ENCODE measurements around the gene EPN3.
A peak's percentile ranks its signal among the peaks of the same experiment; 100 is the strongest.

The EPN3 gene

DNA sequence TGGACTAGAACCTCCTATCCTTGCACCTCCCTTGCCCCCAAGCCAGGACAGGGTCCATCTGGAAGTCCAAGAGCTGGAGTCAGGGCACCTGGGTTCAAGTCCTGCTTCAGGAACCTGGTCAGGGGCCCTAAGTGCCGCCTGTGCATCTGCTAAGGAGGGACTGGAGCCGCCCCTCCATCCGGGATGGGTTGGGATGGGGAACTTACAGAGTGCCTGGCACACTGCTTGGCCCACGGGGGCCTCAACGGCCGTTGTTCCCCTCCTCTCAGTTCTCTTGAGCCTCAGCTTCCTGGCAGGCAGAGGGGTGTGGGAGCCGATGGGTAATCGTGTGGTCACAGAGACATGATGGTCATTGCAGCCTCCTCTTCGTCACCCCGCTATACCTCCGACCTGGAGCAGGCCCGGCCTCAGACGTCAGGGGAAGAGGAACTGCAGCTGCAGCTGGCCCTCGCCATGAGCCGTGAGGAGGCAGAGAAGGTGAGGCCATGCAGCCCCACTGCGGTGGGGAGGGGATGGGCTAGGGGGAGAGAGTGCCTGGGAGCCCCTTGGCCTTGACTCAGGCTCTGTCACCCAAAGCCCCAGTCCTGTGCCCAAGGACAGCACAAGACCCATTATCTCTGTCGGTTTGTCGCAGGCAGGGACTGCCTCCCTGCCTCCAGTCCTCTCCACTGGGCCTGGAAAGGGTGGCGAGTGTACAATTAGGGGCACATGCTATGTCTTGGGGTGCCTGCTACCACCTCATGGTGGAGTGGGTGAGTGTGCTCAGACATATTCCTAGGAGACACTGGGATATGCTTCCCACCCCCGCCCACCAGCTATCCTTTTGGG lies 5.4 kb downstream of the EPN3 start:
- Histone ChIP-seq H3K4me1 (ENCODE audit: control insufficient read depth, insufficient read depth, low read length) (peaks cover 25% of the 10 kb centered on the region), H3K9me3 (replicated peaks; ENCODE audit: low read length) (no peaks in the 10 kb centered on the region), H3K36me3 (ENCODE audit: insufficient read depth, low read length) (no peaks in the 10 kb centered on the region), H3K4me2 (ENCODE audit: low read length) (no peak overlapping the region), H3K9ac (ENCODE audit: low read depth, low read length) (no peak overlapping the region), H3K4me3 (ENCODE audit: low read length) (no peak overlapping the region), H3K27me3 (ENCODE audit: control insufficient read depth, insufficient read depth, low read length) (peaks cover 17% of the 10 kb centered on the region)

DNA sequence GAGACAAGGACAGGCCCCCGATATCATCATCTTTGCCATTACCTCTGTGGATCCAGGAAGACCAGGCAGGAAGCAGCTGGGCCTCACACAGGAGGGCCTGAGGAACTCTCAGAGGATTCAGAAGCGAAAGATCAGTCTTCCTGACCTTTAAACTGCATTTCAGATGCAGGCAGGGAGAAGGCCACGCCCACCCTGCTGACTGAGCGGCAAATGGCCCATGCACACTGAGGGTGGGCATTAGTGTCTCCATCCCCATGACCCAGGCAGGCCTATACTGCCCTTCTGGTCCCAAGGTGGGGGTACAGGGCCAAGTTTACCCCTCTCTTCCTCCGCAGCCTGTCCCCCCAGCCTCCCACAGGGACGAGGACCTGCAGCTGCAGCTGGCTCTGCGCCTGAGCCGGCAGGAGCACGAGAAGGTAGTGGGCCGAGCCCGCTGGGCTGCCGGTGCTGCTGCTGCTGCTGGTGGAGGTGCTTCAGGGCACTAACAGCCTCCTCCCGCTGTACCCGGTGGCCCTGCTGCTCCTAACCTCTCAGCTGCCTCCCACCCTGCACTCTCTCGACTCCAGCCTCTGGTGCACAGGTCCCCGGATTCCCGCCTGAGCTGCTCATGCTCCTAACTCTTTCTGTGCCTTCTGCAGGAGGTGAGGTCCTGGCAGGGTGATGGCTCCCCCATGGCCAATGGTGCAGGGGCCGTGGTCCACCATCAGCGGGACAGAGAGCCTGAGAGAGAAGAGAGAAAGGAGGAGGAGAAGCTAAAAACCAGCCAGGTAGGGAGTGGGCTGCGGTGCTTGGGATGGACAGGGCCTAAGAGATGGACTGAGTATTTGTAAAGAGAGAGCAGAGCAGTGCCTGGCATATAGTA lies 6.2 kb downstream of the EPN3 start:
- H3K9me3 ChIP-seq (replicated peaks; ENCODE audit: low read length), result no peaks in the 10 kb centered on the region
- peaks cover 25% of the 10 kb centered on the region for H3K4me1 ChIP-seq (ENCODE audit: control insufficient read depth, insufficient read depth, low read length)
- H3K27me3 ChIP-seq (ENCODE audit: control insufficient read depth, insufficient read depth, low read length), result peaks cover 8% of the 10 kb centered on the region
- no peak overlapping the region for H3K4me3 ChIP-seq (ENCODE audit: low read length)
- H3K36me3 ChIP-seq (ENCODE audit: insufficient read depth, low read length), result no peaks in the 10 kb centered on the region
- H3K9ac ChIP-seq (ENCODE audit: low read depth, low read length), result no peak overlapping the region
- H3K4me2 ChIP-seq (ENCODE audit: low read length), result no peak overlapping the region

DNA sequence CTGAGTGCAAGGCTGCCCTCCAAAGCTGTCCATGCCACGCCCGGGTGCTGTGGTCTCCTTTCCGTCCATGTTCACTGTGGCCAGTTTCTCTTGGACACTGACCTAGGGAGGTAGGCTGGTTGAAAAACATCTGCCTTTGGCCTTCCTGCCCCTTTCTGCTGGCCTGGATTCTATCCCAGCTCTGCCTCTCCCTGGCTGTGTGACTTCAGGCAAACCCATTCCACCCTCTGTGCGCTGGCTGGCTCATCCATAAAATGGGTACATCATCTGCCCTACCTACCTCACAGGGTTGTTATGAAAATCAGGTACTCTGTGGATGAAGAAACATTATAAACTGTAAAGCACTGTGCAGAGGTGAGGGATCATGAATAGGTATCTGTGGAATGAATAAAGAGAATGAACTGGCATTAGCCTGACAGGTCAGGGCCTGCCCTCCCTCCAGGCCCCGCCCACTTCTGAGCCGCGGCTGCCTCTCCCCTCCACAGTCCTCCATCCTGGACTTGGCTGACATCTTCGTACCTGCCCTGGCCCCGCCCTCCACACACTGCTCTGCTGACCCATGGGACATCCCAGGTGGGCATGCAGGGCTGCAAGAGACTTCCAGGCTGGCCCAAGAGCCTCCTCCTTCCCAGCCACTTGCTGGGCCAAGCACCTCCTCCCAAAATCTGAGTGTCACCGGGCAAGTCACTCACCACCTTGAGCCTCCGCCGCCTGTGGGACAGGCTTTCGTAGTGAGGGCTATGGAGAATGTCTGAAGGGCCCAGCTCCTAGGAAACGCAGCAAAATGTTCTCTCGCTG lies 7.4 kb downstream of the EPN3 start:
- no peak overlapping the region for H3K4me3 ChIP-seq (ENCODE audit: low read length)
- H3K9ac ChIP-seq (ENCODE audit: low read depth, low read length), result no peak overlapping the region
- H3K4me1 ChIP-seq (ENCODE audit: control insufficient read depth, insufficient read depth, low read length), result peaks cover 20% of the 10 kb centered on the region

DNA sequence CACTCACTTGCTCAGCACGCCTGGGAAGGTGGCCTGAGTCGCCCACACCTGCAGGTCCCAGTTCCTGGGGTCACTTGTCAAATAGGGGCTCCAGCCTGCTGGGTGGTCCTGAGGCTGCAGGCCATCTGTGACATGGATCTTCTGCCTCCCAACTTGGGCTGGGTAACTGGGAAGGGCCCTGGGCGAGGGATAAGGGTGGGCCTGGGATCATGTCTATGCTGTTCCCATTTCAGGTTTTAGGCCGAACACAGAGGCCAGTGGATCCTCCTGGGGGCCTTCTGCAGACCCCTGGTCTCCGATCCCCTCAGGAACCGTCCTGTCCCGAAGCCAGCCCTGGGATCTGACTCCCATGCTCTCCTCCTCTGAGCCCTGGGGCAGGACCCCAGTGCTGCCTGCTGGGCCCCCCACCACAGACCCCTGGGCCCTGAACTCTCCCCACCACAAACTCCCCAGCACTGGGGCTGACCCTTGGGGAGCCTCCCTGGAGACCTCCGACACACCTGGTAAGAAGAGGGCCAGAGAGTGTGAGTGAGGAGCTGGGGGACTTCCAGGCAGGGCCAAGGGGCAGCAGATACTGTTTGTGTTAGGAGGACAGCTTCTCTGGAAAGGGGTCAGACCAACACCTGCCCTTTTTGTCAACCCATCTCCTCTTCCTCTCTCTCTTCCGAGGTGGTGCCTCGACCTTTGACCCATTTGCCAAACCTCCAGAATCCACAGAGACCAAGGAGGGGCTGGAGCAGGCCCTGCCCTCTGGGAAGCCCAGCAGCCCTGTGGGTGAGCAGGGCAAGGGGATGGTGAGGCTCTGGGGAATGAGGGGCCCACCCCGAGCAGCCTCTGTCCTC lies 8.2 kb downstream of the EPN3 start:
- no peaks in the 10 kb centered on the region for H3K9me3 ChIP-seq (replicated peaks; ENCODE audit: low read length)
- H3K36me3 ChIP-seq (ENCODE audit: insufficient read depth, low read length), result no peaks in the 10 kb centered on the region
- peak overlapping the region; percentile 74 for H3K9ac ChIP-seq (ENCODE audit: low read depth, low read length)
- H3K27me3 ChIP-seq (ENCODE audit: control insufficient read depth, insufficient read depth, low read length), result no peaks in the 10 kb centered on the region
- H3K4me3 ChIP-seq (ENCODE audit: low read length), result peak overlapping the region; percentile 77
- peak overlapping the region; percentile 97 for H3K4me2 ChIP-seq (ENCODE audit: low read length)
- peaks cover 20% of the 10 kb centered on the region for H3K4me1 ChIP-seq (ENCODE audit: control insufficient read depth, insufficient read depth, low read length)

More for the DNA sequence above, 7.4 kb downstream of the EPN3 start:
- Histone ChIP-seq H3K9me3 (replicated peaks; ENCODE audit: low read length) (no peaks in the 10 kb centered on the region), H3K4me2 (ENCODE audit: low read length) (no peak overlapping the region), H3K36me3 (ENCODE audit: insufficient read depth, low read length) (no peaks in the 10 kb centered on the region), H3K27me3 (ENCODE audit: control insufficient read depth, insufficient read depth, low read length) (no peaks in the 10 kb centered on the region)

DNA sequence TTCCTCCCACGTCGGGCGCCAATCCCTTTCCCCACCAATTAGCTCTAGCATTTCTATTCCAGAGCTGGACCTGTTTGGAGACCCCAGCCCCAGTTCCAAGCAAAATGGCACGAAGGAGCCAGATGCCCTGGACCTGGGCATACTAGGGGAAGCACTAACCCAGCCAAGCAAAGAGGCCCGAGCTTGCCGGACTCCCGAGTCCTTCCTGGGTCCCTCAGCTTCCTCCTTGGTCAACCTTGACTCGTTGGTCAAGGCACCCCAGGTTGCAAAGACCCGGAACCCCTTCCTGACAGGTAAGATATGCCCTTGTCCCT lies 8.8 kb downstream of the EPN3 start:
- peak overlapping the region; percentile 77 for H3K4me3 ChIP-seq (ENCODE audit: low read length)
- peak overlapping the region; percentile 74 for H3K9ac ChIP-seq (ENCODE audit: low read depth, low read length)
- peak overlapping the region; percentile 97 for H3K4me2 ChIP-seq (ENCODE audit: low read length)
- no peaks in the 10 kb centered on the region for H3K9me3 ChIP-seq (replicated peaks; ENCODE audit: low read length)
- H3K27me3 ChIP-seq (ENCODE audit: control insufficient read depth, insufficient read depth, low read length), result no peaks in the 10 kb centered on the region
- H3K36me3 ChIP-seq (ENCODE audit: insufficient read depth, low read length), result no peaks in the 10 kb centered on the region
- peaks cover 20% of the 10 kb centered on the region for H3K4me1 ChIP-seq (ENCODE audit: control insufficient read depth, insufficient read depth, low read length)

DNA sequence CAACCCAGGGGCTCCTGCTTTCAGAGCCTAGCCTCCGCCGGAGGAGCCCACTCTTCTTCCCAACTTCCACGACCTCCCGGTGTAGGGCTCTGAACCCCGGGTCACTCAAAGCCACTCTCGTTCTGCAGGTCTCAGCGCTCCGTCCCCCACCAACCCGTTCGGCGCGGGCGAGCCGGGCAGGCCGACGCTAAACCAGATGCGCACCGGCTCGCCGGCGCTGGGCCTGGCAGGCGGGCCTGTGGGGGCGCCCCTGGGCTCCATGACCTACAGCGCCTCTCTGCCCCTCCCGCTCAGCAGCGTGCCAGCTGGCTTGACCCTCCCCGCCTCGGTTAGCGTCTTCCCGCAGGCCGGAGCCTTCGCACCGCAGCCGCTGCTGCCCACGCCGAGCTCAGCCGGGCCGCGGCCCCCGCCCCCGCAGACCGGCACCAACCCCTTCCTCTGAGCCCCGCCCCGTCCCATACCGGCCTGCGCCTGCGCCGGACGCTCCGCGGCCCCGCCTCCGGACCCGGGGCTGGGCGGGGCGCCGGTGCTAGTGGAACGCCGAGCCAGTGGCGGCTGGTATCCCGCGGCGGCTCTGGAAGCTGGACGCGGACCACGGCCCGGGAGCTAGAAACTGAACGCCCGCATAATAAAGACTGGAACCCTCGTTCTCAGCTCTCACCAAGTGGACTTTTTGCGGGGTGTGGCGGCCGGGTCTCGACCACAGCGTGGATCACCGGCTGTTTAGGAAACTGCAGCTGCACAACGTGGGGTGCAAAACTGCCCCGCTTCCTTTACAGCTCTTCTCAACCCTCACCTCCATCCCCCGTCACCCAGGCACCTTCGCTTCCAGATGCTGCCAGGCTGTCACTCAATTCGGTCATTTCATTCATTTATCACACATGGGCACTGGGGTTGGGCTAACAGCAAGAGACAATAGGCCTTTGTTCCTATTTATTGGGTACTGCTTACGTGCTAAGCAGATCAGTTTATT lies 9.5 kb downstream of the EPN3 start:
- H3K4me3 ChIP-seq (ENCODE audit: low read length), result peak overlapping the region; percentile 77
- no peaks in the 10 kb centered on the region for H3K36me3 ChIP-seq (ENCODE audit: insufficient read depth, low read length)
- no peaks in the 10 kb centered on the region for H3K27me3 ChIP-seq (ENCODE audit: control insufficient read depth, insufficient read depth, low read length)
- H3K9ac ChIP-seq (ENCODE audit: low read depth, low read length), result peak overlapping the region; percentile 74
- H3K9me3 ChIP-seq (replicated peaks; ENCODE audit: low read length), result no peaks in the 10 kb centered on the region
- peaks cover 20% of the 10 kb centered on the region for H3K4me1 ChIP-seq (ENCODE audit: control insufficient read depth, insufficient read depth, low read length)
- peak overlapping the region; percentile 97 for H3K4me2 ChIP-seq (ENCODE audit: low read length)

DNA sequence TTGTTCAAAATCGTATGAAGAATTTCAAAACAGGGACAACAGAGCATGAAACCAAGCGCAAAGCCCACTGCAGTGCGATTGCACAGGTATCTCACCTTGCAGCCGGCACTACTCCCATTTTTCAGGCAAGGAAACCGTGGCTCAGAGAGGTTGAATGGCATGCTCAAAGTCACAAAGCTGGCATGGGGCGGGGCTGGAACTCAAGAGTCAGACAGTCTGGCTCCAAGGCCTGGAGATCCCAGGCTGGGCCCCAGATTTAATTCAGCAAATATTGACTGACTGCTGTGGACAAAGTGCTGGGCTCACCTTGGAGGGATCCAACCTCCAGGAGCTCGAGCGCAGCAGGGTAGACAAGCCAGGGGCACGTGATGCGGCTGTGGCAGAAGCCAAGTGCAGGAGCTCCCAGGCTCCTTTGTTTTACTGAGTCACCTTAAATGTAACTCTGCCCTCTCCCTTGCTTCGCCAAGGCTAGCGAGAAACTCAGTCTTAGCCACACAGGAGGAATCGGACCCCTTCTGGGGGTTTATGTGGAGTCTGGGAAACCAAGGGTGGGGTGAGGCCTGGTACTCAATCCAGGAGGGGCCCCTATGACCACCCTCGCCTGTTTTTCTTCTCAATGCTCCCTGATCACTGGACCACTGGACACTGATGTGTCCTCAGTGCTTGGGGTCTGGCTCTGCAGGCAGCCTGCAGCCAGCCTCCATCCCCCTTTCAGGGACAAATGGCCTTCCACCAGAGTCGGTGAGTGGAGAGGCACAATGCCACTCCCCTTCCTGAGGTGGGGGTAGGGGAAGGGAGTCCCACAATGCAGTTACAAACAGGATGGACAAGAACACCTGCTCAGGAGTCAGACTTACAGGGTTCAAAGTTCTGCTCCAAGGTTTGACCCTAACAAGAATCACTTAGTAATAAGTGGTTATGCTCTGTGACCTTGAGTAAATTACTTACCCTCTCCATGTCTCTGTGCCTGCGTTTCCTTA lies 10.6 kb downstream of the EPN3 start:
- peak overlapping the region; percentile 97 for H3K4me2 ChIP-seq (ENCODE audit: low read length)
- no peaks in the 10 kb centered on the region for H3K27me3 ChIP-seq (ENCODE audit: control insufficient read depth, insufficient read depth, low read length)
- H3K4me1 ChIP-seq (ENCODE audit: control insufficient read depth, insufficient read depth, low read length), result peaks cover 28% of the 10 kb centered on the region
- H3K9ac ChIP-seq (ENCODE audit: low read depth, low read length), result peak overlapping the region; percentile 74
- peak overlapping the region; percentile 77 for H3K4me3 ChIP-seq (ENCODE audit: low read length)
- H3K36me3 ChIP-seq (ENCODE audit: insufficient read depth, low read length), result no peaks in the 10 kb centered on the region
- no peaks in the 10 kb centered on the region for H3K9me3 ChIP-seq (replicated peaks; ENCODE audit: low read length)

DNA sequence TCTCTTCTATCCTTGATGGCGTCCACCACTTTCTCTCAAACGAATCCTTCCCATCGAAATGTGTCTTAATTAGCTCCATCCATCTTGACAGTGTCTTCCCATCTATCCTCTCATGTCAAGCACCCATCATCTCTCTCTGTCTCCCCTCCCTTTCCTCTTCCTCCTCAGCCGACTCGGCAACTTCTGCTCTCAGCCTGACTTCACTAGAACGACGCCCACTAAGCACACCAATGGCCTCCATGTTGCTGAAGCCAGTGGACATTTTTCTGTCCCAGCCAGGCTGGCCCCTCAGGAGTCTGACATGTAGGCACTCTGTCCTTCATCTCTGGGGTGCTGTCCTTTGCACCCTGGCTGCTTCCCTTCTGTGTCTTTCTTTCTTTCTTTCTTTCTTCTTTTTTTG lies 12.0 kb downstream of the EPN3 start:
- Histone ChIP-seq H3K4me1 (ENCODE audit: control insufficient read depth, insufficient read depth, low read length) (peaks cover 30% of the 10 kb centered on the region), H3K36me3 (ENCODE audit: insufficient read depth, low read length) (peaks cover 9% of the 10 kb centered on the region), H3K4me2 (ENCODE audit: low read length) (no peak overlapping the region), H3K4me3 (ENCODE audit: low read length) (no peak overlapping the region), H3K9me3 (replicated peaks; ENCODE audit: low read length) (no peaks in the 10 kb centered on the region), H3K27me3 (ENCODE audit: control insufficient read depth, insufficient read depth, low read length) (no peaks in the 10 kb centered on the region), H3K9ac (ENCODE audit: low read depth, low read length) (no peak overlapping the region)

DNA sequence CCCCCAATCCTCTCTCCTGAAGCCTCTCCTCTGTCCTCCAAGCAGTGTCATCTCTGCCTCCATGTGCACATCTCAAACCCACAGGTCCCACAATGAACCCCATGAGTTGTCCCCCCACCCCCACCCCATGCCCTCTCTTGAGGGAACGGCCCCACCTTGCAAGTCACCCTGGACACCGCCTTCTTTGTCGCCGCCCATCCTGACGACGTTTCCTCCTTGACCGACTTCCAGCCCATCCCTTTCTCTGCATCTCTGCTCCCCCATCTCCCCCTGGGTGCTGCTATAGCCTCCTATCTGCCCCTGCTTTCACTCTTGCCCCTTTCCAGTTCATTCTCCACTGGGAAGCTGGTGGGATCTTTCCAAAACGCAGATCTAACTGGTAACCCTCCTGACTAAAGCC lies 12.8 kb downstream of the EPN3 start:
- Histone ChIP-seq H3K4me2 (ENCODE audit: low read length) (no peak overlapping the region), H3K9me3 (replicated peaks; ENCODE audit: low read length) (no peaks in the 10 kb centered on the region), H3K4me3 (ENCODE audit: low read length) (no peak overlapping the region), H3K4me1 (ENCODE audit: control insufficient read depth, insufficient read depth, low read length) (peaks cover 30% of the 10 kb centered on the region), H3K36me3 (ENCODE audit: insufficient read depth, low read length) (peaks cover 16% of the 10 kb centered on the region), H3K9ac (ENCODE audit: low read depth, low read length) (no peak overlapping the region), H3K27me3 (ENCODE audit: control insufficient read depth, insufficient read depth, low read length) (no peaks in the 10 kb centered on the region)
